ENCODE results near the gene SLC35F3.

SLC35F3 gene

DNA sequence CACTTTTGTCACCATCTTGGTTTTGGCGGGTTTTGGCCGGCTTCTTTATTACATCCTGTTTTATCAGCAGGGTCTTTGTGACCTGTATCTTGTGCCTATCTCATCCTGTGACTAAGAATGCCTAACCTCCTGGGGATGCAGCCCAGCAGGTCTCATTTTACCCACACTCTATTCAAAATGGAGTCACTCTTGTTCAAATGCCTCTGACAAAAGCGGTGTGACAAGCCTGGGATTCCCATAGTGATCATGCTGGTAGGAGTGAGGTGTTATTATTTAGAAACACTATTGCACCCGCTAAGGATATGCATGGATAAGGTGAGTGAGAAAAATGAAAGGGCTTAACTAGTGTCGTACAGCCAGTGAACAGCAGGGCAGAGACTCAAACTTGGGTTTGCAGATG is 357.1 kb downstream of the SLC35F3 start:
- CTCF ChIA-PET: interaction anchor here (1.3 kb wide), 1 partner anchor 14 kb away, joined by 3 read pairs; no protein-coding TSS in a partner anchor
- TF ChIP-seq, protein P1, sequence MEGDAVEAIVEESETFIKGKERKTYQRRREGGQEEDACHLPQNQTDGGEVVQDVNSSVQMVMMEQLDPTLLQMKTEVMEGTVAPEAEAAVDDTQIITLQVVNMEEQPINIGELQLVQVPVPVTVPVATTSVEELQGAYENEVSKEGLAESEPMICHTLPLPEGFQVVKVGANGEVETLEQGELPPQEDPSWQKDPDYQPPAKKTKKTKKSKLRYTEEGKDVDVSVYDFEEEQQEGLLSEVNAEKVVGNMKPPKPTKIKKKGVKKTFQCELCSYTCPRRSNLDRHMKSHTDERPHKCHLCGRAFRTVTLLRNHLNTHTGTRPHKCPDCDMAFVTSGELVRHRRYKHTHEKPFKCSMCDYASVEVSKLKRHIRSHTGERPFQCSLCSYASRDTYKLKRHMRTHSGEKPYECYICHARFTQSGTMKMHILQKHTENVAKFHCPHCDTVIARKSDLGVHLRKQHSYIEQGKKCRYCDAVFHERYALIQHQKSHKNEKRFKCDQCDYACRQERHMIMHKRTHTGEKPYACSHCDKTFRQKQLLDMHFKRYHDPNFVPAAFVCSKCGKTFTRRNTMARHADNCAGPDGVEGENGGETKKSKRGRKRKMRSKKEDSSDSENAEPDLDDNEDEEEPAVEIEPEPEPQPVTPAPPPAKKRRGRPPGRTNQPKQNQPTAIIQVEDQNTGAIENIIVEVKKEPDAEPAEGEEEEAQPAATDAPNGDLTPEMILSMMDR (IDR thresholded peaks at IDR 0.05; ENCODE audit: insufficient read depth, low read length, missing control alignments): no peak
- POLR2A ChIA-PET: no interaction called here
- no peak overlapping the region for H3K4me3 ChIP-seq (ENCODE audit: low read depth, low read length)
- no peak for DNase-seq (ENCODE audit: low read depth, low spot score)

DNA sequence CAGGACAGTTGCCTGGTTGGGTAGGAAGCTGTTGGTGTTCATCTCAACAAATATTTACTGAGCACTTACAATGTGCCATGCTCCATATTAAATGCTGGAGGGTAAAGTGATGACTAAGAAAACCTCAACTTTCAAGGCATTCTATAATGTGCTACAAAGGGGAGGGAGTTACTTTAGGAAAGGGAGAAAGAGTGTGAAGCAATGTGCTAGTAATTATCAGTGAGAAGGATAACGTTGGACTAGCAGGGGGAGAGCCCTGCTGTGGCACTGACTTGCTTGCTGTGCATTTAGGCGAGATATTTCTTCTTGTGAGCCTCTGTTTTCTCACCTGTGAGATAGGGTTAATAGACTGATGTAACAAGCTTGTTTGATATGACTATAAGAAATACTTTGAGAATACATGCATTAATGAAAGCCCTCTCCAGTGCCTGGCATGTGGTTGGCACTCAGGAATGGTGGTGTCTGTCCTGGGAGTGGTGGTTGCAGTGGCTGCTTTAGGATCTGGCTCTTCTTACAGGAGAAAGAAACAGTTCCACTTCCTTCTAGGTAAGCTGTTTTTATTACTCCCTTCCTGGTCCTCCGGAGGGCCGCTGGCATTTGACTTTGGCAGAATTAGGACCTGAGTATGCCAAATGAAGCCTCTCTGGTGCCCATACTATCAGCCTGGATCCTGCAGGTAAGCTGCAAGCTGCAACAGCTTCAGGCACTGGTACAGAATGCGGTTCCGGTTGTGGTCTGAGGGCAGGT is 357.7 kb downstream of the SLC35F3 start:
- no peak overlapping the region for H3K4me3 ChIP-seq (ENCODE audit: low read depth, low read length)
- no peak for DNase-seq (ENCODE audit: low read depth, low spot score)
- TF ChIP-seq, protein P1 (IDR thresholded peaks at IDR 0.05; ENCODE audit: insufficient read depth, low read length, missing control alignments): no peak
- ChIA-PET POLR2A (no interaction called here), CTCF (interaction anchor here (1.3 kb wide), 1 partner anchor 14 kb away, joined by 3 read pairs; no protein-coding TSS in a partner anchor)

DNA sequence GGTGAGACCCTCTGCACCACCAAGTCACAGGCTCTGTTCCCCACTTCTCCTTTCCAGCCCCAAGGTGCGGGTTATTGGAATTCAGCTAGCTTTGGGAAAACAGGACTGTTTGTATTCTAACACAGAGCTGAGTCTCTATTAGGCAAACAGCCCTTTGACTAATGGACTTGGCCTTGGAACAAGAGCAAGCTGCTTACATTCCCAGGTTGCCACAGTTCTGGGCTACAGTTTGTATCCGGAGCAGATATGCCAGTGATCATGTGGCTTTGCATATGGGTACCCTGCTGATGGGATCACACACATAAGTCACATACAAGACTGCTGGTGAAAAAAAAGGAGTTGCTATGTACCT is 358.3 kb downstream of the SLC35F3 start:
- DNase-seq (ENCODE audit: low read depth, low spot score): no peak
- TF ChIP-seq, protein P1 (IDR thresholded peaks at IDR 0.05; ENCODE audit: insufficient read depth, low read length, missing control alignments): no peak
- POLR2A ChIA-PET: no interaction called here
- CTCF ChIA-PET: interaction anchor here (1.3 kb wide), 1 partner anchor 13 kb away, joined by 3 read pairs; no protein-coding TSS in a partner anchor
- H3K4me3 ChIP-seq (ENCODE audit: low read depth, low read length): no peak overlapping the region

DNA sequence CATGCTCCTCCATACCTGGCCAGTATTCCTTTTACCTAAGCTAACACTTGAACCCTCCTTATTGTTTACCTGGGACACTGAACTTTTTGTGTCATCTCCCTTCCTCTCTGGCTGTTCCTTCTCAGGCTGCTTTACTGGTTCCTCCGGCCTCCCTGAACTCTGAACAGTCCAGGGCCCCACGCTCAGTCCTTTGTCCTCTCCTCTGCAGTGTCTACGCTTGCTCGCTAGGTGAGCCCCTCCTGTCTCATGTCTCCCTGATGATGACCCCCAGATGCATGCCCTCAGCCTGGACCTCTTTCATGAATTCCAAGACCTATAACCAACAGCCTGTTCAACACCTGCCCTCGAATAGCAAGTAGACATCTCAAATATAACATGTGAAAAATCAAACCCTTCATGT is 360.4 kb downstream of the SLC35F3 start:
- POLR2A ChIA-PET: no interaction called here
- no peak overlapping the region for H3K4me3 ChIP-seq (ENCODE audit: low read depth, low read length)
- no peak for DNase-seq (ENCODE audit: low read depth, low spot score)
- CTCF ChIA-PET: no interaction called here
- TF ChIP-seq, protein P1 (IDR thresholded peaks at IDR 0.05; ENCODE audit: insufficient read depth, low read length, missing control alignments): no peak

DNA sequence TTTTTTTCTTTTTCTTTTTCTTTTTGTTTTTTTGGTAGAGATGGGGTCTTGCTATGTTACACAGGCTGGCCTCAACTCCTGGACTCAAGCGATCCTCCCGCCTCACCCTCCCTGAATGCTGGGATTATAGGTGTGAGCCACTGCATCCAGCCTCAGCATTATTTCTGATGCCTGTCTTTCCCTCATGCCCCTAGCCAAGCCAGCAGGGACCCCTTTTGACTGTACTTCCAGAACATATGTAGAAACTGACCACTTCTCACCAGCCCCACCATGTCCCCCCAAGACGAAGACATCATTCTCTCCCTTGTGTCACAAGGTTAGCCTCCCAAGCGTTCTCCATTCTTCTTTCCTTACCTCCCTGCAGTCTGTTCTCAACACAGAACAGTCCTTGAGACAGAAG is 360.8 kb downstream of the SLC35F3 start:
- ChIA-PET CTCF (no interaction called here), POLR2A (no interaction called here)
- no peak overlapping the region for H3K4me3 ChIP-seq (ENCODE audit: low read depth, low read length)
- TF ChIP-seq, protein P1 (IDR thresholded peaks at IDR 0.05; ENCODE audit: insufficient read depth, low read length, missing control alignments): no peak
- no peak for DNase-seq (ENCODE audit: low read depth, low spot score)

DNA sequence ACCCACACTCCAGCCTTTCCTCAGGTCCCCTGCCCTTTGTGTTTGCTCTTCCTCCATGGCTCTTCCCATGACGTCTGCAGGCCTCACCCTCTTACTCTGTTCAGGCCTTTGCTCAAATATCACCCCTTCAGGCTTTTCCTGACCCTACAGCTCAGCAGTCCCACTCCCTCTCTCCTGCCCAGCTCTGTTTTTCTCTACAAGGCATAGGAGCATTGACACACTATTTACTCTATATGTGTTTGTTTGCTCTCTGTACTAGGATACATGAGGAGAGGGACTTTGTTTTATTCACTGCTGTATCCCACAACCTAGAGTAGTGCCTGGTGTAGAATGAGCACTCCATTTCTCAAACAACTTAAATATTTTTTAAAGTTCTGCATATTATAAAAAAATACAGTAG is 361.4 kb downstream of the SLC35F3 start:
- CTCF ChIA-PET: no interaction called here
- no peak overlapping the region for H3K4me3 ChIP-seq (ENCODE audit: low read depth, low read length)
- POLR2A ChIA-PET: no interaction called here
- DNase-seq (ENCODE audit: low read depth, low spot score): no peak
- TF ChIP-seq, protein P1 (IDR thresholded peaks at IDR 0.05; ENCODE audit: insufficient read depth, low read length, missing control alignments): no peak
